Measurements from ENCODE around the gene PTH1R.

The PTH1R gene

DNA sequence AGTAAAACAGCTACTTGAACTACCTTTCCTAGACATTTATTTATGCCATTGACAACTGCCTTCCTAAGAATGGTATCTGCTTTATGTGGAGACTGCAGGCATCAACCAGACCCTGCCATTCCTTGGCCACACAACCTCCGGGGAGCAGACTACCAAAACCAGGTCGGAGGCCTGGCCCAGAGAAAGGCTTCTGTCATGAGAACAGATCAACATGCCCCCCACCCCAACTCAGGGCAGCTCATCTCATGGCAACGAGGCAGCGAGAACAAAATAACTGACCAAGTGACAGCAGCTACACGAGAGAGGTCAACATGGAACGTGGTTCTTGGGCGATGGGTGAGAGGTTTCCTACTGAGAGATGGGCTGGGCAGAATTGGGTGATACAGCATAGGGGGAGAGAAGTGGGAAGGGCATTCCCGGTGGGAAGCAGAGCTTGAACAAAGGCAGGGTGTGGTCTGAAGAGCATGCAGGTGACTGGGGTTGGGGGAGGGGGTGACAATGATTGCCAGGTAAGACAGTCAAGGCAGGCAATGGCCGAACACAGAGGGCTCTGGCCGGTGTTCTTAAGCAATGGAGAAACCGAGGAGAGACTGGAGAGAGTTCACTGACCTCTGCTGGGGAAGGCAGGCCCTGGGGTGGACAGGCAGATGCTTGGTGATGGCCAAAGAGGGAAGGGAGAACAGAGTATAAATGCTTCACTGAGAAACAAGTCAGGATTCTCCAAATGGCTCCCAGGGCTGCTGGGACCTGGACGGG lies 65.1 kb downstream of the PTH1R start:
- DNase-seq (ENCODE audit: low read depth, low spot score), result no peak
- TF ChIP-seq, protein P1, sequence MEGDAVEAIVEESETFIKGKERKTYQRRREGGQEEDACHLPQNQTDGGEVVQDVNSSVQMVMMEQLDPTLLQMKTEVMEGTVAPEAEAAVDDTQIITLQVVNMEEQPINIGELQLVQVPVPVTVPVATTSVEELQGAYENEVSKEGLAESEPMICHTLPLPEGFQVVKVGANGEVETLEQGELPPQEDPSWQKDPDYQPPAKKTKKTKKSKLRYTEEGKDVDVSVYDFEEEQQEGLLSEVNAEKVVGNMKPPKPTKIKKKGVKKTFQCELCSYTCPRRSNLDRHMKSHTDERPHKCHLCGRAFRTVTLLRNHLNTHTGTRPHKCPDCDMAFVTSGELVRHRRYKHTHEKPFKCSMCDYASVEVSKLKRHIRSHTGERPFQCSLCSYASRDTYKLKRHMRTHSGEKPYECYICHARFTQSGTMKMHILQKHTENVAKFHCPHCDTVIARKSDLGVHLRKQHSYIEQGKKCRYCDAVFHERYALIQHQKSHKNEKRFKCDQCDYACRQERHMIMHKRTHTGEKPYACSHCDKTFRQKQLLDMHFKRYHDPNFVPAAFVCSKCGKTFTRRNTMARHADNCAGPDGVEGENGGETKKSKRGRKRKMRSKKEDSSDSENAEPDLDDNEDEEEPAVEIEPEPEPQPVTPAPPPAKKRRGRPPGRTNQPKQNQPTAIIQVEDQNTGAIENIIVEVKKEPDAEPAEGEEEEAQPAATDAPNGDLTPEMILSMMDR (IDR thresholded peaks at IDR 0.05; ENCODE audit: low read depth, low read length), result no peak
- in situ Hi-C loops (cut with HindIII; ENCODE audit: low sequenced_read_pairs), result no loop called here
- H3K4me3 ChIP-seq (ENCODE audit: low read depth, low read length), result no peak overlapping the region

DNA sequence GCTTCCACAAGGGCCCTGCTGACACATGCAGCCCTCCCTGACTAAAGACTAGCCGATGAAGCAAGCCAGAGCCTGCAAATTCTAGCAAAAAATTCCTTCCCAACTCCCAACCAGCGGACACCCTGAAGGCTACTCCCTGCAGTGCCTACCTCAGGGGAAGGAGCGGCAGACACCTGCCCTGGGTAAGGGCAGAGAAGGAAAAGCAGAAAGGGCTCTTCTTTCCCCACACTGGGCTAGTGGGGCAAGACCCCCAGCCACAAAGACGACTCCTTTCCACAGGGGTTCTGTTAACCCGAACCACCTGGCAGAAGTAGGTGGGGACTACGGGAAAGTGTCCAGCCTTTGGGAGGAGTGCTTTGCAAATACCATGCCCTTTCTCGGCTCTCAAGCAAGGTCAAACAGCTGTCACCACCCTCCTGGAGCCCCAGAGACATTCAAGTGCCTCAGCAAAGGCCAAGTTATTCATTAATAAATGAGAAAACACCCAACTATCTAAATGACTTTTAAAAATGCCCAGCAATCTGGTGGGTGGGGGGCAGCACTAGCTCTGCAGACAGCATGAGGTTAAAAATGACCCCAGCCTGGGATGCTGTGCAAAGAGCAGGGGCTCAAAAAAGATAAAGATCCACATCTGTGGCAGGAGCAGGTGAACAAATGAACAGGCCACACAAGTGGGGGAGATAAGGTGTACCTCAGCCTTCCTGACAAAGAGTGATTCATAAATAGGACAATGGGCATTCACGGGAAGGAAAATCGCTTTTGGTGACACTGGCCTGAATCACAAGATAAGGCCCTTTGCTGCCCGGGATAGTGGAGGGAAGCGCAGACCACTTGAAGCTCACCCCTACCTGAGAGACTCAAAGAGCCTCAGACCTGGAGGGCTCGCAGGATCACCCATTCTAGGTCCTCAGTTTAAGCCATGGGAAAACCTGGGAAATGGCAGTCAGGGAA lies 66.0 kb downstream of the PTH1R start:
- no peak for DNase-seq (ENCODE audit: low read depth, low spot score)
- in situ Hi-C loops (cut with HindIII; ENCODE audit: low sequenced_read_pairs), result no loop called here
- no peak overlapping the region for H3K4me3 ChIP-seq (ENCODE audit: low read depth, low read length)
- TF ChIP-seq, protein P1 (IDR thresholded peaks at IDR 0.05; ENCODE audit: low read depth, low read length), result no peak

DNA sequence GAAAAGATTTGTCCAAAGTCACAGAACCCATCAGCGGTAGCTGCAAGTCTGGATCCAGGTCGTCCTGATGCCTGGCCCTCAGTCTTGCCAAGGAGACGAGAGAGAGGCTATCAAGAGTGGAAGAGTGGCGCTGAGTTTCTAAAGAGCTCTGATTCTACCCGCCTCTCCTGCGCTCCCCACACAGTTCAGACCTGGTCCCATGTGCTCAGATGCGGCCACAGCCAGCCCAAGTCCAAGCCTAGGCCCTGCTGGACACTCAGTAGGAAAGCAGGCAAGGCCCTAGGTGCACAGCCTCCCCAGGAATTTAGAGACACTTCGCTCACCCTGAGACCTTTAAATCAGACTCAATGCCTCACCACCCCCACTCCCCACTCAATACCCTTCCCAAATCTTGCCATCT lies 66.7 kb downstream of the PTH1R start:
- in situ Hi-C loops (cut with HindIII; ENCODE audit: low sequenced_read_pairs), result no loop called here
- DNase-seq (ENCODE audit: low read depth, low spot score), result no peak
- TF ChIP-seq, protein P1 (IDR thresholded peaks at IDR 0.05; ENCODE audit: low read depth, low read length), result no peak
- H3K4me3 ChIP-seq (ENCODE audit: low read depth, low read length), result no peak overlapping the region

DNA sequence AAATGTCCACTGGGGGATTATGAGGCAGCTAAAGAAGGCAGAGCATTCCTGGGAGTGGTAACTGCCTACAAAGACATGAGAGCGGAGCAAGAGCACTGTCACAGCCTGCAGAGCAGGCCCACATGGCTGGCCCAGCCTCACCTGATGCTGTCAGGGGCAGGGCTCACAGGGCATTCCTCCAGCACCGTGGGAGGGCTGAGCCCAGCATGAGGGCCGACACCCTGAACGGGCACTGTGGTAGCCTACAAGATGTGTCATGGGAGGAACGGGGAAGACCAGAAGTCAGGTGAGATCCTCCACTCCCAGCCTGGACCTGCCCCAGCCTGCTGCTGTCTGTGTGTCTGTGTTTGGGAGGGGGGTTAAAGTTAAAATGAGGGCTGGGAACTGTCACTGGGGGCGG lies 68.9 kb downstream of the PTH1R start:
- TF ChIP-seq, protein P1 (IDR thresholded peaks at IDR 0.05; ENCODE audit: low read depth, low read length), result no peak
- no peak overlapping the region for H3K4me3 ChIP-seq (ENCODE audit: low read depth, low read length)
- DNase-seq (ENCODE audit: low read depth, low spot score), result no peak
- in situ Hi-C loops (cut with HindIII; ENCODE audit: low sequenced_read_pairs), result no loop called here

DNA sequence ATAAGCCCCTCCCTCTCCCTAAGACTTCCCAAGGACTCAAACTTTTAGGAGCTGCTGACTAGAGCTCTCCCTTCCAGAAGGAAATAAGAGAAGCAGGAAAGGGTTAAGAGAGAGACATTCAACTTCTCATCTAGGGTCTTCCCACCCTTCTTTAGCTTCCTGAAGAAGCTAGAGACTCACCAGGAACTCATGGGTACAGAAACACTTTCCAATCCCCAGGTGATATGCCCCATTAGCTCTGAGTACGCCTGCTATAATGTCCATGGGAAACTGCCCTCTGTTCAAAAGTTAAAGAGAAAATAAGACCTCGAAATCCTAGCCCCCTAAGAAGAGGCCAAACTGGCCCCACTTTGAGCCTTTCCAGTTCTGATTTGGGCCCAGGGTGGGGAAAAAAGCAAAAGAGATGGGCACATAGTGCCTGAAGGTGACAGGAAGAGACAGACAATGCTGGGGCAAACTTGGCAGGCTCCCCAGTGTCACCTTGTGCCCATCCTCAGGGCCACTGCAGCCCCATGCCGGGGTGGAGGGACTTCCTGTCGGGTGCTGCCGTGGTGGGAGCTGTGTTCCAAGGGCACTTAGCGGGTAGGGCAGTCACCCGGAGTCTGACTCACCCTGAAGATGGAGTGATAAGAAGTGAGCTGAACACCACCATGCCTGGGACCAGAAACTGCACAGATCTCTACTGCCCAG lies 69.5 kb downstream of the PTH1R start:
- no peak overlapping the region for H3K4me3 ChIP-seq (ENCODE audit: low read depth, low read length)
- in situ Hi-C loops (cut with HindIII; ENCODE audit: low sequenced_read_pairs), result no loop called here
- DNase-seq (ENCODE audit: low read depth, low spot score), result no peak
- TF ChIP-seq, protein P1 (IDR thresholded peaks at IDR 0.05; ENCODE audit: low read depth, low read length), result no peak

DNA sequence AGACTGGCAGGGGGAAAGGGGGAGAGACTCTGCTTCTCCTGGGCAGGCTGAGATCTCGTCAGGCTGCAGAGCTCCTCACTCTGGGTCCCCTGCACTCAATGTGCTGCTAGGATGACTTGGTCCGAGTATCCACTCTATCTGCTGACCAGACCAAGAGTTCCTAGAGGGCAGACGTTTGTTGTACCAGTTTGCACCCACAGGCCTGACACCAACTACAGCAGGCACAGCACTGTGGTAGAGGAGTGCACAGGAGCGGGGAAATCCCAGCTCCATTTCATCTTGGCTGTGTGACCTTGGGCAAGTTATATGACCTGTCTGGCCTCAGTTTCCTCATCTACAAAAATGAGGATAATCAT lies 70.0 kb downstream of the PTH1R start:
- in situ Hi-C loops (cut with HindIII; ENCODE audit: low sequenced_read_pairs), result no loop called here
- DNase-seq (ENCODE audit: low read depth, low spot score), result no peak
- no peak overlapping the region for H3K4me3 ChIP-seq (ENCODE audit: low read depth, low read length)
- TF ChIP-seq, protein P1 (IDR thresholded peaks at IDR 0.05; ENCODE audit: low read depth, low read length), result no peak
